GM12864 (cell line): ENCODE measurements around the gene ADGRG3.

Source experiments
- DNase-seq: peaks from one replicate; pipeline ENCODE4 v3.0.0-alpha.2; 2011; ENCODE audit warnings: low read depth
- H3K4me3 ChIP-seq: 2 replicates; pipeline ENCODE4 v1.5.1; 2011; ENCODE audit warnings: mild to moderate bottlenecking, low read depth, low read length, control low read depth
- TF ChIP-seq, protein P1 (sequence below): IDR thresholded peaks from 2 replicates; pipeline ENCODE4 v1.5.1; 2011; ENCODE audit warnings: low read depth, mild to moderate bottlenecking, moderate library complexity, low read length, control low read depth, inconsistent platforms; ENCODE audit errors: missing control alignments

Gene ADGRG3

DNA sequence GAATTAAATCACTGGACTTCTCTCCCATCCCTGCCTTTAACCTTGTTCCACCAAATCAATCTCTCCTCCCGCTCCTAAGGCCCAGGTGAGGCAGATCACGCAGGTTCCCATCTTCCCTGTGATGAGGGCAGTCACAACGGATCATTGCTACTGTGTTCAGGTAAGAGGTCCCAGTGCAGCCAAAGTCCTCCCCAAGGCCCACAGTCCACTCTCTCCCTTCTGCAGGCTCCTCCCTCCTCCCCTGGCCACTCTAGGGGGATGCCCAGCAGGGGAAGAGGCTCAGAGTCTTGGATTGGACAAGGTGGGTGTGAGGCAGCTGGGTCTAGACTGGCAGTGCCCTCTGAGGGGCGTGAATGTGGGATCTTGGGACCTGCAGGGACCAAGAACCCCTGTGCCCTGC, 2.6 kb upstream of the ADGRG3 start:
- DNase-seq = no peak
- no peak overlapping the region for H3K4me3 ChIP-seq
- TF ChIP-seq, protein P1, sequence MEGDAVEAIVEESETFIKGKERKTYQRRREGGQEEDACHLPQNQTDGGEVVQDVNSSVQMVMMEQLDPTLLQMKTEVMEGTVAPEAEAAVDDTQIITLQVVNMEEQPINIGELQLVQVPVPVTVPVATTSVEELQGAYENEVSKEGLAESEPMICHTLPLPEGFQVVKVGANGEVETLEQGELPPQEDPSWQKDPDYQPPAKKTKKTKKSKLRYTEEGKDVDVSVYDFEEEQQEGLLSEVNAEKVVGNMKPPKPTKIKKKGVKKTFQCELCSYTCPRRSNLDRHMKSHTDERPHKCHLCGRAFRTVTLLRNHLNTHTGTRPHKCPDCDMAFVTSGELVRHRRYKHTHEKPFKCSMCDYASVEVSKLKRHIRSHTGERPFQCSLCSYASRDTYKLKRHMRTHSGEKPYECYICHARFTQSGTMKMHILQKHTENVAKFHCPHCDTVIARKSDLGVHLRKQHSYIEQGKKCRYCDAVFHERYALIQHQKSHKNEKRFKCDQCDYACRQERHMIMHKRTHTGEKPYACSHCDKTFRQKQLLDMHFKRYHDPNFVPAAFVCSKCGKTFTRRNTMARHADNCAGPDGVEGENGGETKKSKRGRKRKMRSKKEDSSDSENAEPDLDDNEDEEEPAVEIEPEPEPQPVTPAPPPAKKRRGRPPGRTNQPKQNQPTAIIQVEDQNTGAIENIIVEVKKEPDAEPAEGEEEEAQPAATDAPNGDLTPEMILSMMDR = no peak

GRCh38 chr16:57666353-57667047, 1.6 kb upstream of the ADGRG3 start:
- TF ChIP-seq, protein P1 = no peak
- no peak overlapping the region for H3K4me3 ChIP-seq

GRCh38 chr16:57667048-57667525, 1.0 kb upstream of the ADGRG3 start:
- H3K4me3 ChIP-seq = no peak overlapping the region
- no peak for DNase-seq
- TF ChIP-seq, protein P1 = no peak

More at GRCh38 chr16:57666353-57667047, 1.6 kb upstream of the ADGRG3 start:
- DNase-seq = no peak

DNA sequence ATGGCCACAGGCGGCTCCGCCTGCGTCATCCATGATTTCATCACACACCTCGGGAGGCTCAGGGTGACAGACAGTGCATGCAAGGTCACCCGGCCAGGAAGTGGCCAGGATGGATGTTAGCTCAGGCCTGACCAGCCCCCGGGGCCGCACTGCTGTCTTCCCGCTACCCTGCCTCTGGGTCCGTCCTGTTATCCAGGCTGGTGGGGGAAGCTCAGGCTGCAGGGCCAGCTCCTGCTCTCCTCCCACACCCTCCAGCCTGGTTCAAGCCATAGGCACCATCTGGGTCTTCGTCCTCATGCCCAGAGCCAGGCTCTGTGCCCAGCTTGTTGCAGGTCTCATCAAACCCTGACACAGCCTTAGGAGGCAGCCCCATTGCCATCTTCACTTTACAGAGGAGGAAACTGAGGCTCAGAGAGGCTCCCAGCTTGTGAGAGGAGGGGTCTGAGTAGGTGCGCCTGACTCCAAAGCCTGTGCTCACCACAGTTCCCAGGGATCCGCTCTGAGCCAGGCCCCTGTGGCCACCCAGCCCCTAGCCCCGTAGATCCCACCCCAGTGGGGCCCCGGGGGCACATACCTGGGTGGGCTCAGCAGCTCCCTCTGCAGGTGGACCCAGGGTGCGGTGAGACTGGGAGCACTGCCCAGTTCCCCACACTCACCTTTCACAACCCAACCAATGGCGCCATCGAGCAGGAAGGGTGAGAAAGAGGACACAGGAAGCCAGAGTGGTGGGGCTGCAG, 412 bp upstream of the ADGRG3 start:
- H3K4me3 ChIP-seq = no peak overlapping the region
- TF ChIP-seq, protein P1 = peak; percentile 30
- DNase-seq = no peak

DNA sequence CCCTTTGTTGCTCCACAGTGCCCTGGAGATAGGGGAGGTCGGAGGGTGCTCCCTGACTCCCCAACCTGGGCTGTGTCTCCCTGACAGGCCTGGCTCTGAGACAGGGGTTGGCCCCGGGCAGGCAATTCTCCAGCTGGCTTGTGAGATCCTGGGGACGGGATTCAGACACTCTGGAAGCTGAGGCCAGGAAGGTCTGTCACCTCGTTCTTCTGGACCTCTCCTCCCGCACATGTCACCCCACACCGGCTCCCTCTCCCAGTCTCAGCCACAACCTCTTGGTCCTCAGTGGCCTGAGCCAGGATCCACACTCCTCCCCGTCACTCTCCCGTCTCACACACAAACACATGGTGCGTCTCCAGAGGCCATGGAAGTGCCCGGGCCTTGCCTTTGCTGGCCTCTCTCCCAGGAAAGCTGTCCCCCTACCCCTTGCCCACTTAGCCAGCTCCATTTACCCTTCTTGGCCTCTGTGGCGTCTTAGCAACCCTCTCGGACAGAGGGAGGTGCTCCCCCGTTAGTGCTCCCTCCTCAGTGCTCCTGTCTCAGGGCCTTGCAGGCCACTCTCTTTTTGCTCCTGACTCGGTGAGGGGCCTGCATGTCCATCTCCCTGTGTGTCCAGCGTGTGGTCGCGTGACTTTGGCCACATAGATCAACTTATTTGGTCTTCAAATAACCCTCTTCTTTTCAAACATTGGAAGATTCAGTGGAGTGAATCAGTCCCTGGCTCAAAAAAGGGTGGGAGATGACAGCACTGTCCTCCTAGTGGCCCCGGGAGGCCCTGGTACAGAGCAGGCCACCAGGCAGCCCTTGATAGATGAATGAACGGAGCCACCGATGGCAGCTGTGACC, 747 bp downstream of the ADGRG3 start:
- no peak for DNase-seq
- TF ChIP-seq, protein P1 = no peak
- no peak overlapping the region for H3K4me3 ChIP-seq

DNA sequence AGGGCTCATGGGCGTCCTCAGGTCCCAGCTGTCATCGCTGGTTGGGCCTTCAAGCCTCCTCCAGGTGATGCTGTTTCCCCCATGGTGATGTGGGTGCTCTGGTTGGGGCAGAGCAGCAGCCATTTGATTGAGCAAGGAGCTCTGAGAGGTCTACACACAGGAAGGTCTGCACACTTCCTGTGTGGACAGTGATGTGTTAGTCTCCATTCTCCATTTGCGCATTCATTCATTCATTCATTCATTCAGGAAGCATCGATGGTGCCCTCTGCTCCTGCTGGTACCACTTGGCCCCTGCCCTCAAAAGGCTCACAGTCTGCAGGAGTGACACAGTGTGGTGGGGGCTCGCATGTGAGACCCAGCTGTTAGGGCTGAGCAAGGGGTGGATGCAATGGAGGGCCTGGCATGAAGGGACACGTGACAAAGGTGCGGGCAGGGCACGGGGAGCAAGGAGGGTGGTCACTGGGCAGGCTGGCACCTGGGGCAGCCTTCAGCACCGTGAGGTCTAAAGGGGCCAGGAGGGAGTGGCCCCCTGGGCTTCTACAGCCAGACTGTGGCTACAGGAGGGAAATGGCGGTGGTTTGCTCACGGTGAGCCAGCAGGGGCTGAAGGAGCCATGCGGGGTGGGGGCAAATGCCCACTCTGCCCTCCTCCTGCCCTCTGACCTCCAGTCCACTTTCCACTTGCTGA, 1.5 kb downstream of the ADGRG3 start:
- DNase-seq = no peak
- H3K4me3 ChIP-seq = no peak overlapping the region
- TF ChIP-seq, protein P1 = no peak
